Measurements from ENCODE around the gene DGCR2.

DNA sequence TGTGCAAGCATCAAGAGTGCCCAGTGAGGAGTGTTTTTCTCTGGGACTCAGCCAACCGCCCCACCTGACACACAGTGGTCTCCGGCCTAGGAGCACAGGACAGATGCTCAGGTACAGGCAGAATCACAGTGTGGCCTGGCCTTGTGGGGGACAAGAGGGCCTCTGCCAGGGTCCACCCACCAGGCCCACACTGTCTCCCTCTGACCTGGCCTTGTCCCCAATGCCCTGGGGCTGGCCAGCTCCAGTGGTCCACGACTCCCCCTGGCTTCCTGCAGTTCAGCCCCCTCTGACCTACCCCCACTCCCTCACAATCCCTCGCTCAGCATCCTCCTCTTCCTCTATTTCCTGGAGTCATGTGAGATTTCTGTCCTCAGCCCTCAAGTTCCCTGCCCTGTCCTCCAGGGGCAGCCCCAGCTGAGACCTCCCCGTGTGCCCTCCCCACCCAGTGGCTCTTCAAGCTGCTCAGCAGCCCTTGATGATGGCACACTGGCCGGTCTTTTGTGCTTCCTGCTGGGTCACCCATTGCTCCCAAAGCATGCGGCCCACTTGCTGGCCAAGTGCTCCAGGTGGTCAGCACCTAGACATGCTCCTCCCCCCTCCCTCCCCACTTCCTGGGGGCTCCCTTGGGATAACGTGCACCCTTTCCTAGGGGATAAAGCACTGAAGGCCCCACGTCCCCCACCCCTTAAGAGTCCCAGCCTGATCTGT, 10.6 kb upstream of the DGCR2 start:
- TF ChIP-seq, protein P1, sequence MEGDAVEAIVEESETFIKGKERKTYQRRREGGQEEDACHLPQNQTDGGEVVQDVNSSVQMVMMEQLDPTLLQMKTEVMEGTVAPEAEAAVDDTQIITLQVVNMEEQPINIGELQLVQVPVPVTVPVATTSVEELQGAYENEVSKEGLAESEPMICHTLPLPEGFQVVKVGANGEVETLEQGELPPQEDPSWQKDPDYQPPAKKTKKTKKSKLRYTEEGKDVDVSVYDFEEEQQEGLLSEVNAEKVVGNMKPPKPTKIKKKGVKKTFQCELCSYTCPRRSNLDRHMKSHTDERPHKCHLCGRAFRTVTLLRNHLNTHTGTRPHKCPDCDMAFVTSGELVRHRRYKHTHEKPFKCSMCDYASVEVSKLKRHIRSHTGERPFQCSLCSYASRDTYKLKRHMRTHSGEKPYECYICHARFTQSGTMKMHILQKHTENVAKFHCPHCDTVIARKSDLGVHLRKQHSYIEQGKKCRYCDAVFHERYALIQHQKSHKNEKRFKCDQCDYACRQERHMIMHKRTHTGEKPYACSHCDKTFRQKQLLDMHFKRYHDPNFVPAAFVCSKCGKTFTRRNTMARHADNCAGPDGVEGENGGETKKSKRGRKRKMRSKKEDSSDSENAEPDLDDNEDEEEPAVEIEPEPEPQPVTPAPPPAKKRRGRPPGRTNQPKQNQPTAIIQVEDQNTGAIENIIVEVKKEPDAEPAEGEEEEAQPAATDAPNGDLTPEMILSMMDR (IDR thresholded peaks at IDR 0.05) = no peak
- TF ChIP-seq POLR2A (IDR thresholded peaks at IDR 0.05) = no peak

All from heart left ventricle (tissue), 13 donors.